ENCODE data around the gene ZC3H15. TPM values are rescaled to one million over a fixed set of nuclear protein-coding genes. Genes with fewer than 3 reads are reported as not detected.
A peak's percentile ranks its signal among the peaks of the same experiment; 100 is the strongest.

Gene ZC3H15
- total and polyA plus RNA-seq, 2 experiments from 2014 or later = 75.6 to 281 TPM

DNA sequence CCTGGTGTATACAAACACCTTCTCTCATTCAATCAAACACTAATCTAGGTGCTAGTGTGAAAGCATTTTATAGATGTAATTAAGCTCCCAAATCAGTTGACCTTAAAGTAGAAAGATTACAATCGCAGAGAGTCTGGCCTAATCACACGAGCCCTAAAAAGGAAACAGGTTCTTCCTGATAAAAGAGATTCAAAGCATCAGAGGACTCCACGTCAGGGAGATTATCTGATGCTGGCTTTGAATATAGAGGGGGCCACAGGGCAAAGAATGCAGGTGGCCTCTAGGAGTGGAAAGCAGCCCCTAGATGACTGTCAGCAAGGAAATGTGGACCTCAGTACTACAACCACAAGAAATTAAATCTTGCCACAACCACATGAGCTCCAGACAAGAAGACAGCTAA is 28.2 kb upstream of the ZC3H15 start:
- Mint-ChIP-seq H3K27ac (peak overlapping the region; percentile 62; the same call in 1 of the 2 replicates), H3K36me3 (ENCODE audit: low read depth) (no peaks in the 10 kb centered on the region; the same call in 1 of the 3 replicates), H3K4me3 (no peak overlapping the region), H3K9me3 (no peaks in the 10 kb centered on the region; the same call in 2 of the 3 replicates), H3K4me1 (no peaks in the 10 kb centered on the region), H3K27me3 (ENCODE audit: insufficient read depth, low read depth, poor library complexity) (no peaks in the 10 kb centered on the region)
- Histone ChIP-seq H3K4me3 (no peak overlapping the region), H3K27me3 (ENCODE audit: insufficient read depth) (no peaks in the 10 kb centered on the region), H3F3A (replicated peaks; ENCODE audit: low read depth) (no peaks in the 10 kb centered on the region), H3K79me2 (replicated peaks; ENCODE audit: insufficient read depth) (no peaks in the 10 kb centered on the region), H4K20me1 (replicated peaks; ENCODE audit: insufficient read depth) (no peaks in the 10 kb centered on the region), H3K4me2 (no peak overlapping the region), H3K36me3 (ENCODE audit: insufficient read depth) (no peaks in the 10 kb centered on the region), H2AFZ (no peak overlapping the region), H3K9me2 (ENCODE audit: insufficient read depth) (no peaks in the 10 kb centered on the region), H3K27ac (ENCODE audit: low read depth) (no peak overlapping the region), H3K4me1 (ENCODE audit: insufficient read depth) (no peaks in the 10 kb centered on the region)
- TF ChIP-seq POLR2AphosphoS5 (IDR thresholded peaks at IDR 0.05; ENCODE audit: low read depth) (no peak), STAT1 (IDR thresholded peaks at IDR 0.05; ENCODE audit: unreplicated experiment) (no peak), ZNF114 (CRISPR knock-in tag; IDR thresholded peaks at IDR 0.05) (no peak), ETS1 (IDR thresholded peaks at IDR 0.05) (no peak), EZH2phosphoT487 (IDR thresholded peaks at IDR 0.05; ENCODE audit: unreplicated experiment) (no peak)
- TF ChIP-seq, protein P1, sequence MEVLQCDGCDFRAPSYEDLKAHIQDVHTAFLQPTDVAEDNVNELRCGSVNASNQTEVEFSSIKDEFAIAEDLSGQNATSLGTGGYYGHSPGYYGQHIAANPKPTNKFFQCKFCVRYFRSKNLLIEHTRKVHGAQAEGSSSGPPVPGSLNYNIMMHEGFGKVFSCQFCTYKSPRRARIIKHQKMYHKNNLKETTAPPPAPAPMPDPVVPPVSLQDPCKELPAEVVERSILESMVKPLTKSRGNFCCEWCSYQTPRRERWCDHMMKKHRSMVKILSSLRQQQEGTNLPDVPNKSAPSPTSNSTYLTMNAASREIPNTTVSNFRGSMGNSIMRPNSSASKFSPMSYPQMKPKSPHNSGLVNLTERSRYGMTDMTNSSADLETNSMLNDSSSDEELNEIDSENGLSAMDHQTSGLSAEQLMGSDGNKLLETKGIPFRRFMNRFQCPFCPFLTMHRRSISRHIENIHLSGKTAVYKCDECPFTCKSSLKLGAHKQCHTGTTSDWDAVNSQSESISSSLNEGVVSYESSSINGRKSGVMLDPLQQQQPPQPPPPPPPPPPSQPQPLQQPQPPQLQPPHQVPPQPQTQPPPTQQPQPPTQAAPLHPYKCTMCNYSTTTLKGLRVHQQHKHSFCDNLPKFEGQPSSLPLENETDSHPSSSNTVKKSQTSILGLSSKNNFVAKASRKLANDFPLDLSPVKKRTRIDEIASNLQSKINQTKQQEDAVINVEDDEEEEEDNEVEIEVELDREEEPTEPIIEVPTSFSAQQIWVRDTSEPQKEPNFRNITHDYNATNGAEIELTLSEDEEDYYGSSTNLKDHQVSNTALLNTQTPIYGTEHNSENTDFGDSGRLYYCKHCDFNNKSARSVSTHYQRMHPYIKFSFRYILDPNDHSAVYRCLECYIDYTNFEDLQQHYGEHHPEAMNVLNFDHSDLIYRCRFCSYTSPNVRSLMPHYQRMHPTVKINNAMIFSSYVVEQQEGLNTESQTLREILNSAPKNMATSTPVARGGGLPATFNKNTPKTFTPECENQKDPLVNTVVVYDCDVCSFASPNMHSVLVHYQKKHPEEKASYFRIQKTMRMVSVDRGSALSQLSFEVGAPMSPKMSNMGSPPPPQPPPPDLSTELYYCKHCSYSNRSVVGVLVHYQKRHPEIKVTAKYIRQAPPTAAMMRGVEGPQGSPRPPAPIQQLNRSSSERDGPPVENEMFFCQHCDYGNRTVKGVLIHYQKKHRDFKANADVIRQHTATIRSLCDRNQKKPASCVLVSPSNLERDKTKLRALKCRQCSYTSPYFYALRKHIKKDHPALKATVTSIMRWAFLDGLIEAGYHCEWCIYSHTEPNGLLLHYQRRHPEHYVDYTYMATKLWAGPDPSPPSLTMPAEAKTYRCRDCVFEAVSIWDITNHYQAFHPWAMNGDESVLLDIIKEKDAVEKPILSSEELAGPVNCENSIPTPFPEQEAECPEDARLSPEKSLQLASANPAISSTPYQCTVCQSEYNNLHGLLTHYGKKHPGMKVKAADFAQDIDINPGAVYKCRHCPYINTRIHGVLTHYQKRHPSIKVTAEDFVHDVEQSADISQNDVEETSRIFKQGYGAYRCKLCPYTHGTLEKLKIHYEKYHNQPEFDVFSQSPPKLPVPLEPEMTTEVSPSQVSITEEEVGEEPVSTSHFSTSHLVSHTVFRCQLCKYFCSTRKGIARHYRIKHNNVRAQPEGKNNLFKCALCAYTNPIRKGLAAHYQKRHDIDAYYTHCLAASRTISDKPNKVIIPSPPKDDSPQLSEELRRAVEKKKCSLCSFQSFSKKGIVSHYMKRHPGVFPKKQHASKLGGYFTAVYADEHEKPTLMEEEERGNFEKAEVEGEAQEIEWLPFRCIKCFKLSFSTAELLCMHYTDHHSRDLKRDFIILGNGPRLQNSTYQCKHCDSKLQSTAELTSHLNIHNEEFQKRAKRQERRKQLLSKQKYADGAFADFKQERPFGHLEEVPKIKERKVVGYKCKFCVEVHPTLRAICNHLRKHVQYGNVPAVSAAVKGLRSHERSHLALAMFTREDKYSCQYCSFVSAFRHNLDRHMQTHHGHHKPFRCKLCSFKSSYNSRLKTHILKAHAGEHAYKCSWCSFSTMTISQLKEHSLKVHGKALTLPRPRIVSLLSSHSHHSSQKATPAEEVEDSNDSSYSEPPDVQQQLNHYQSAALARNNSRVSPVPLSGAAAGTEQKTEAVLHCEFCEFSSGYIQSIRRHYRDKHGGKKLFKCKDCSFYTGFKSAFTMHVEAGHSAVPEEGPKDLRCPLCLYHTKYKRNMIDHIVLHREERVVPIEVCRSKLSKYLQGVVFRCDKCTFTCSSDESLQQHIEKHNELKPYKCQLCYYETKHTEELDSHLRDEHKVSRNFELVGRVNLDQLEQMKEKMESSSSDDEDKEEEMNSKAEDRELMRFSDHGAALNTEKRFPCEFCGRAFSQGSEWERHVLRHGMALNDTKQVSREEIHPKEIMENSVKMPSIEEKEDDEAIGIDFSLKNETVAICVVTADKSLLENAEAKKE (CRISPR knock-in tag; IDR thresholded peaks at IDR 0.05) = no peak
- no peak for DNase-seq (ENCODE audit: low spot score)
- ATAC-seq = no peak

Data from GM23338 (cell line).